Small intestine (tissue), 7 donors: ENCODE data around the gene SUN1. TPM values are rescaled to one million over a fixed set of nuclear protein-coding genes. Genes with fewer than 3 reads are reported as not detected.
"Not testable (repeated sequence)": the region's sequence is repeated elsewhere in the genome, so short reads cannot be mapped to it uniquely, and the experiment has no call there.

Experiments used
- DNase-seq, 2 donors: peaks; one replicate each; pipeline versions ENCODE4 v3.0.0 to v3.0.0-alpha.2; 2013
- FAIRE-seq: peaks from 2 replicates; lab custom pipeline; 2012; peaks lifted over from hg19 to GRCh38; lab: Jason Lieb, UNC
- H3K27ac ChIP-seq, 3 donors: one replicate each; pipeline ENCODE4 v1.5.1; 2013; ENCODE audit warnings: low read length in 2 of 3, mild to moderate bottlenecking in 2 of 3, control low read depth in 1 of 3, inconsistent platforms in 1 of 3, low read depth in 1 of 3, moderate library complexity in 1 of 3
- H3K27me3 ChIP-seq, 3 donors: one replicate each; pipeline ENCODE4 v1.6.1; 2013; ENCODE audit warnings: low read length in 3 of 3, inconsistent platforms in 1 of 3; ENCODE audit not compliant: control insufficient read depth in 3 of 3, insufficient read depth in 3 of 3
- H3K36me3 ChIP-seq, 3 donors: one replicate each; pipeline ENCODE4 v1.6.1; 2013; ENCODE audit warnings: low read length in 3 of 3, inconsistent platforms in 1 of 3, low read depth in 1 of 3, mild to moderate bottlenecking in 1 of 3, moderate library complexity in 1 of 3; ENCODE audit not compliant: control insufficient read depth in 3 of 3, insufficient read depth in 2 of 3
- H3K4me1 ChIP-seq, 3 donors: one replicate each; pipeline ENCODE4 v1.6.1; 2013; ENCODE audit warnings: low read length in 2 of 3, inconsistent platforms in 1 of 3, low read depth in 1 of 3, mild to moderate bottlenecking in 1 of 3, moderate library complexity in 1 of 3; ENCODE audit not compliant: control insufficient read depth in 3 of 3, insufficient read depth in 2 of 3
- H3K4me3 ChIP-seq, 3 donors: one replicate each; pipeline ENCODE4 v1.5.1; 2013; ENCODE audit warnings: low read length in 3 of 3, control low read depth in 1 of 3, inconsistent platforms in 1 of 3, low read depth in 1 of 3, mild to moderate bottlenecking in 1 of 3, moderate library complexity in 1 of 3
- H3K9me3 ChIP-seq, 2 donors: one replicate each; pipeline ENCODE4 v1.6.1; 2013; ENCODE audit warnings: low read depth in 1 of 2, low read length in 1 of 2; ENCODE audit not compliant: control insufficient read depth in 2 of 2, insufficient read depth in 1 of 2
- WGBS, 3 donors: extraction: QIAGEN DNeasy Blood & Tissue Kit; methylation state at CpG; one replicate each; pipeline ENCODE4 v1.1.7; 2013; 5-methylcytosine and 5-hydroxymethylcytosine counted together
- polyA plus RNA-seq, 4 donors: library from polyadenylated mRNA; stranded (reverse) in 3 of 4; unstranded in 1 of 4; fragments of 200-250 nt in 3 of 4; fragments of 120-200 nt in 1 of 4; gene quantifications; one replicate each; pipeline versions ENCODE4 v1.2.1 to v1.2.3, GENCODE V29; 2013
- donor health status: healthy with polysubstance abuse.
- donor health status: control.
- donor health status: control.
- donor health status: Bipolar disorder and iron deficiency.
- donor health status: healthy.

The SUN1 gene
- polyA plus RNA-seq, 4 donors = 41.6 to 105 (median 61.2) TPM

GRCh38 chr7:869348-869747 is 37.1 kb downstream of the SUN1 start:
- Histone ChIP-seq H3K9me3 (no peaks in the 10 kb centered on the region), H3K27me3 (no peaks in the 10 kb centered on the region), H3K27ac (peak overlapping the region in 1 of 3 donors; percentile 28), H3K4me3 (no peak overlapping the region), H3K4me1 (peaks cover 0 to 4% (median 2%) of the 10 kb centered on the region in 3 donors), H3K36me3 (peaks cover 7 to 82% (median 13%) of the 10 kb centered on the region in 3 donors)
- FAIRE-seq = no peak
- WGBS, 3 donors = 85 to 91% (median 88%) methylated on average over 14 of the region's 14 CpGs
- DNase-seq = no peak

GRCh38 chr7:871900-872537 is 39.7 kb downstream of the SUN1 start:
- DNase-seq = no peak

GRCh38 chr7:872685-873084 is 40.4 kb downstream of the SUN1 start:
- not testable (repeated sequence) for FAIRE-seq, DNase-seq
- WGBS, 3 donors = 92% methylated on average over 19 of the region's 19 CpGs

More at GRCh38 chr7:871900-872537, 39.7 kb downstream of the SUN1 start:
- no peak for FAIRE-seq
- Histone ChIP-seq H3K9me3 (no peaks in the 10 kb centered on the region), H3K4me1 (peaks cover 0 to 11% (median 2%) of the 10 kb centered on the region in 3 donors), H3K36me3 (peaks cover 5 to 70% (median 6%) of the 10 kb centered on the region in 3 donors), H3K27me3 (no peaks in the 10 kb centered on the region), H3K27ac (peak overlapping the region in 1 of 3 donors; percentile 7), H3K4me3 (no peak overlapping the region)
- WGBS, 3 donors = 79 to 87% (median 80%) methylated on average over 14 of the region's 14 CpGs

GRCh38 chr7:873367-874002 is 41.2 kb downstream of the SUN1 start:
- H3K36me3 ChIP-seq = peaks cover 5 to 61% (median 6%) of the 10 kb centered on the region in 3 donors
- H3K4me1 ChIP-seq = peaks cover 0 to 11% (median 0%) of the 10 kb centered on the region in 3 donors
- DNase-seq (peak; percentile 88 to 92), FAIRE-seq (no peak)
- no peaks in the 10 kb centered on the region for H3K27me3 ChIP-seq
- no peak overlapping the region for H3K4me3 ChIP-seq
- no peaks in the 10 kb centered on the region for H3K9me3 ChIP-seq
- 28 to 30% (median 29%) methylated on average over 18 of the region's 18 CpGs for WGBS, 3 donors
- H3K27ac ChIP-seq = peak overlapping the region in 2 of 3 donors; percentile 41 to 60

More at GRCh38 chr7:872685-873084, 40.4 kb downstream of the SUN1 start:
- Histone ChIP-seq H3K36me3 (peaks cover 5 to 63% (median 6%) of the 10 kb centered on the region in 3 donors), H3K4me1 (peaks cover 0 to 11% (median 0%) of the 10 kb centered on the region in 3 donors), H3K27ac (peak overlapping the region in 1 of 3 donors; percentile 7)
- not testable (repeated sequence) for H3K4me3 ChIP-seq, H3K9me3 ChIP-seq, H3K27me3 ChIP-seq

GRCh38 chr7:874031-874749 is 41.9 kb downstream of the SUN1 start:
- 84 to 95% (median 89%) methylated on average over 9 of the region's 9 CpGs for WGBS, 3 donors
- FAIRE-seq = no peak
- Histone ChIP-seq H3K4me3 (no peak overlapping the region), H3K9me3 (no peaks in the 10 kb centered on the region), H3K36me3 (peaks cover 4 to 65% (median 5%) of the 10 kb centered on the region in 3 donors), H3K4me1 (peaks cover 0 to 13% (median 0%) of the 10 kb centered on the region in 3 donors), H3K27ac (peak overlapping the region in 2 of 3 donors; percentile 41 to 60), H3K27me3 (no peaks in the 10 kb centered on the region)
- no peak for DNase-seq

GRCh38 chr7:875051-875450 is 42.8 kb downstream of the SUN1 start:
- FAIRE-seq = no peak
- Histone ChIP-seq H3K4me3 (no peak overlapping the region), H3K27me3 (no peaks in the 10 kb centered on the region), H3K36me3 (peaks cover 0 to 64% (median 2%) of the 10 kb centered on the region in 3 donors), H3K27ac (no peak overlapping the region), H3K9me3 (no peaks in the 10 kb centered on the region), H3K4me1 (peaks cover 0 to 15% (median 0%) of the 10 kb centered on the region in 3 donors)
- 72 to 81% (median 73%) methylated on average over 7 of the region's 7 CpGs for WGBS, 3 donors
- no peak for DNase-seq

GRCh38 chr7:875476-876076 is 43.3 kb downstream of the SUN1 start:
- Histone ChIP-seq H3K9me3 (no peaks in the 10 kb centered on the region), H3K27ac (peak overlapping the region; percentile 34 to 83 (median 72)), H3K27me3 (no peaks in the 10 kb centered on the region), H3K4me3 (peak overlapping the region in 2 of 3 donors; percentile 36), H3K36me3 (peaks cover 0 to 64% (median 2%) of the 10 kb centered on the region in 3 donors), H3K4me1 (peaks cover 0 to 15% (median 0%) of the 10 kb centered on the region in 3 donors)
- no peak for DNase-seq
- FAIRE-seq = no peak
- WGBS, 3 donors = 60 to 72% (median 63%) methylated on average over 26 to 27 of the region's 27 CpGs
